ENCODE results near the gene GARIN5B.

GARIN5B gene

DNA sequence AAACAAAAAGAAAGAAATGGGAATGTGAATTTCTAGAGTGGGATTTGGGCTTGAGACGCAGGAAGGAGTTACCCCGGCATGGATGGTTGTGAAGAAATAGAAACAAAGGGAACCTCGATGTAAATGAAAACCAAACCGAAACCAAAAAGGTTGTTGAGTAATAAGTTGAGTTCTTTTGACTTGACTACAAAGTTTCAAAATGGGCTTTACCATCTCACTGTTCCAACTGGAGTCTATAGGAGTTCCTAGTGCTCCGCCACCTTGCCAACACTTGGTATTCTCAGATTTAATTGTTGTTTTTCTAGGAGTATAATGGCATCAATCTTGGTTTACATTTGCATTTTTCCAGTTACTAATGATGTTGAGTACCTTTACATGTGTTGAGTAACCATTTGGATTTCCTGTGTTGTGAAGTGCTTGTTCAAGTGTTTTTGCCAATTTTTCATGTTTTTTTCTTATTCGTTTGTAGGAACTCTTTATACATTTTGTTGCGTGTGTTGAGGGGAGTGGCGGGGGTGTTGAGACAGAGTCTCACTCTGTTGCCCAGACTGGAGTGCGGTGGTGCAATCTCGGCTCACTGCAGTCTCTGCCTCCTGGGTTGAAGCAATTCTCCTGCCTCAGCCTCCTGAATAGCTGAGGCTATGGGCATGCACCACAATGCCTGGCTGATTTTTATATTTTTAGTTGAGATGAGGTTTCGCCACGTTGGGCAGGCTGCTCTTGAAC, 35.3 kb upstream of the GARIN5B start:
- CTCF ChIA-PET = interaction anchor here (1.5 kb wide), 1 partner anchor 20 kb away, joined by 3 read pairs; no protein-coding TSS in a partner anchor
- Mint-ChIP-seq H3K4me1 (peaks cover 28% of the 10 kb centered on the region), H3K36me3 (peaks cover 28% of the 10 kb centered on the region), H3K27ac (peak overlapping the region; percentile 72), H3K9me3 (no peaks in the 10 kb centered on the region), H3K4me3 (no peak overlapping the region), H3K27me3 (no peaks in the 10 kb centered on the region)
- no peak for DNase-seq

DNA sequence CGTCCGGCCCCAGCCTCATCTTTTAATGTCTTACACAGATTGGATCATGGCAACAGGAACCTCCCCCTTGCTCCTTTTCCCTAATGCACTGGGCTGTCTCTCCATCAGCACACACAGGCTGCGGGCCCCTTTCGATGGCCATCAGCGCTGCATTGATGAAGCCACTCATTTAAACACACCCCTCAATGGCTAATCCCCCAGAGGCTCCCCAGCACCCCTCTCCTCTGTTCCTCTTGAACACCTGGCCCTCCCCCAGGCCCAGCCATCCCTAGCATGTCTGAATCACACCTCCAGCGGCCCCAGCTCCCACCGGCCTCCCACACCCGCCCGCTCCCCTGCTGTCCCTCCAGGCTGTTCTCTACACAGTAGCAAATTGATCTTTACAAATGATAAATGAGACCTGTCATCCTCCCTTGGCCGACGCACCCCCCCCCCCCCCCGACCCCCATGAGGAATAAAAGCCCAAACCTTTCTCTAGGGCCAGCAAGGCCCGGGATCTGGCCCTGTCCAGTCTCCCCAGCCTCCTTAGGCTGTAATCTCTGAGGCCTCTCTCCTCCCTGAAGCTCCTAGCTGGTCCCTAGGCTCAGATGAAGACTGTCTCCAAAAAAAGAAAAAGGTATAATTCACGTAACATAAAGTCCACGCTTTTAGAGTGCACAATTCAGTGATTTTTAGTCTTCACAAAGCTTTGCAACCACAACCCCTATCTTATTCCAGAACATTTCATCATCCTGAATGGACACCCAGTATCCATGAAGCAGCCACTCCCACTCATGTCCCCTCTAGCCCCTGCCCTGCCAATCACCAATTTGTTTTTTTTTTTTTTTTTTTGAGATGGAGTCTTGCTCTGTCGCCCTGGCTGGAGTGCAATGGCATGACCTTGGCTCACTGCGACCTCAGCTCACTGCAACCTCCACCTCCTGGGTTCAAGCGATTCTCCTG, 30.0 kb upstream of the GARIN5B start:
- peaks cover 24% of the 10 kb centered on the region for H3K36me3 Mint-ChIP-seq
- CTCF ChIA-PET = no interaction called here
- no peak overlapping the region for H3K27ac Mint-ChIP-seq
- H3K9me3 Mint-ChIP-seq = no peaks in the 10 kb centered on the region
- H3K4me3 Mint-ChIP-seq = no peak overlapping the region
- no peaks in the 10 kb centered on the region for H3K27me3 Mint-ChIP-seq
- no peak for DNase-seq
- peaks cover 30% of the 10 kb centered on the region for H3K4me1 Mint-ChIP-seq

DNA sequence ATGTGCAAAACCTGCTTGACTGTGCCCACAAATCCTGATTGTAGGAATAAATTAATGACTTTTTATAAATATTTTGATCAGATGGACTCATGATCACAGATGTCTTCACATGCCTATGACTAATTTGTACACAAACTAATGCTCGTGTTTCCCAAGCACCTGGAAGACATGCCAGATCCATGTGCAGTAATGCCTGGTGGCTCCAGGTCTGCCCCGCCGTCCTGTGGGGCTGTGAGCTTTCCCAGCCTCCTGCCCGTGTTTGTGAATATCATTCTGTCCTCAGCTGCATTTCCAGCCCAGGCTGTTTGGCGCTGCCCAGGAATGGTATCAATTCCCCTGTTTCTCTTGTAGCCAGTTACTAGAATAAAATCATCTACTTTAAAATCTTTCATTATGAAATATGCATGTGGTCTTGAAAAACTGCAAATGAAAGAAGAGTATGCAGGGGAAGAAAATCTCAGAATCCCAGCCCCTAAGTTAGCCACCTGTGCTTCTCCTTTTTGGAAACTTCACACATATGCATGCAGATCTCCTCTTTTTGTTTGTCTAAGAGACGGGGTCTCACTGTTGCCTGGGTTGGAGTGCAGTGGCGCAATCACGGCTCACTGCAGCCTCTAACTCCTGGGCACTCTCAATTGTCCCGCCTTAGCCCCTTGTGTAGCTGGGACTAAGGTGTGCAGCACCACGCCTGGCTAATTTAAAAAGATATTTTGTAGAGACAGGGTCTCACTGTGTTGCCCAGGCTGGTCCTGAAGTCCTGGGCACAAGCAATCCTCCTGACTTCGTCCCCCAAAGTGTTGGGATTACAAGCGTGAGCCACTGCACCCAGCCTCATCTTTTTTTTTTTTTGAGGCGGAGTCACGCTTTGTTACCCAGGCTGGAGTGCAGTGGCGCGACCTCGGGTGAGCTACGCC, 28.9 kb upstream of the GARIN5B start:
- Mint-ChIP-seq H3K27me3 (no peaks in the 10 kb centered on the region), H3K9me3 (no peaks in the 10 kb centered on the region), H3K4me3 (no peak overlapping the region), H3K4me1 (peaks cover 38% of the 10 kb centered on the region), H3K27ac (no peak overlapping the region), H3K36me3 (peaks cover 35% of the 10 kb centered on the region)
- CTCF ChIA-PET = no interaction called here
- no peak for DNase-seq

DNA sequence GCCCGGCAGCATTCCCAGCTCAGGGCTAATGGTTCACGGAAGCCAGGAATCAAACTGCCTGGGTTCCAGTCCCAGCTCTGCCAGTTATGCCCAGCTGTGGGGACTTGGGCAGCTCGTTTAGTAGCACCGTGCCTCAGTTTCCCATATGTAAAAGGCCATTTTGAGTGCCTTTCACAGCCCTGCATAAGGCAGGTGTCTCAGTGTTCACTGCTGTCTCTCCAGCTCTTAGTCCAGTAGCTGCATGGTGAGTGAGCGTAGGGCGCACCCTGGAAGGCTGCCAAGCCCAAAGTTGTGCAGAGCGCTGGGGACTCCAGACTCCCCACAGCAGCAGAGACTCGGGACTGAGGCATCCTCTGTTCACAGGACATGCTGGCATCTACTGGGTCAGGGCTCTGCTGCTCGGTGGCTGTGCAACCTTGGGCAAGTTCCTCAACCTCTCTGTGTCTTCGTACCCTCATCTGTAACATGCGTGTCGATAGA, 28.2 kb upstream of the GARIN5B start:
- no peak for DNase-seq
- peaks cover 42% of the 10 kb centered on the region for H3K36me3 Mint-ChIP-seq
- no peaks in the 10 kb centered on the region for H3K27me3 Mint-ChIP-seq
- peaks cover 44% of the 10 kb centered on the region for H3K4me1 Mint-ChIP-seq
- no peak overlapping the region for H3K27ac Mint-ChIP-seq
- H3K9me3 Mint-ChIP-seq = no peaks in the 10 kb centered on the region
- CTCF ChIA-PET = no interaction called here
- no peak overlapping the region for H3K4me3 Mint-ChIP-seq

DNA sequence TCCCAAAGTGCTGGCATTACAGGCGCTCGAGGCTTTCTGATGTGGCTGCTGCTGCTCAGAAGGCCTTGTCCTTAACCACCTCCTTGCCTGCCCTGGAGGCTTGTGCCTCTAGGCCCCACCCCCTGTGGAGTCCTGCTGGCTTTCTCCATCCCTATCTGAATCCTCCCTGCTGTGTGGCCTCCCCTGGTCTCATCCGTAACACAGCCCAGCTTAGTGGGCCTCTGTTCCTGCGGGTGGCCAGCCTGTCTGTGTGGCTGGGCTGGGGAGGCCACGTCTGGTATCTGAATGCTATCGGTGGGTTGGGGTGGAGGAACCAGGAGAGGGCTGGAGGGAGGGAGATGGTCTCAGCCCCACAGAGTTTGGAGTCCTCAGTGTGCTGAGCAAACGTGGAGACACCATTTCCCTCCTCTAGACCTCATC, 27.4 kb upstream of the GARIN5B start:
- Mint-ChIP-seq H3K4me3 (no peak overlapping the region), H3K4me1 (peaks cover 46% of the 10 kb centered on the region), H3K27me3 (no peaks in the 10 kb centered on the region), H3K27ac (no peak overlapping the region), H3K36me3 (peaks cover 49% of the 10 kb centered on the region), H3K9me3 (no peaks in the 10 kb centered on the region)
- CTCF ChIA-PET = interaction anchor here (1.0 kb wide), 1 partner anchor 89 kb away, joined by 3 read pairs; no protein-coding TSS in a partner anchor
- DNase-seq = no peak

DNA sequence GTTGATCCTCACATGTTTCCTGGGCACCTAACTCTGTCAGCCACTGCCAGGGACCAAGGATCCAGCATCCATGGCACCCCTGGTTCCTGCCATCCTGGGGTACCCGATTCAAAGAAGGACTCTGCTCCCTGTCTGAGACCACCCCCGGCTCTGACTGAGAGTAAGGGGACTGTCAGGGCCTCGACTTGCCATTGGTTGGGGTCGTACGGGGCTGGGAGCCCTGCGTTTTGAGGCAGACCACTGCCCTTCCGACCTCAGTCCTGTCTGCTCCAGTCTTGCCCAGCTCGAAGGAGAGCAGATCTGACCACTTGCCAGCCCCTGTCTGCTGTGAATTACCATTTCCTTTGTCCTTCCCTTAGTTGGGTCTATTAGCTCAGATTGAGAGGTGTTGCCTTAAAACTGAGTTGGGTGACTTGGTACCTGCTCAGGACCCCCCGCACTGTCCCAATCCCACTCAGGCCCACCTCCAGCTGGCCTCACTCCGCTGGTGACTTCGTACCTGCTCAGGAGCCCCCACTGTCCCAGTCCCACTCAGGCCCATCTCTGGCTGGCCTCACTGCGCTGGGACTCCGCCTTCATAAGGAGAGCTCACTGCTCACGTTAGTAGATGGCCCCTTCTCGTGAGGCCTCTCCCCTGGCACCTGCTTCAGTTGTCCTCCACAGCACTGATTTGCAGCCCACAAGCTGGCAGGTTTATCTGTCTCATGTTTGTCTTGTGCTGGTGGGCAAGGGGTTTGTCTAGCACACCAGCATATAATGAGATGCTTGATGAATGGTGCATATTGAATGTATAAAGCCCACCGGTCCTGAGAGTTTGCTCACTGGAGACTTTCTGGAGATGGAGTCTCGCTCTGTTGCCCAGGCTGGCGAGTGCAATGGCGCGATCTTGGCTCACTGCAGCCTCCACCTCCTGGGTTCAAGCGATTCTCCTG, 26.6 kb upstream of the GARIN5B start:
- Mint-ChIP-seq H3K27me3 (no peaks in the 10 kb centered on the region), H3K4me3 (no peak overlapping the region), H3K36me3 (peaks cover 49% of the 10 kb centered on the region), H3K27ac (no peak overlapping the region), H3K9me3 (no peaks in the 10 kb centered on the region), H3K4me1 (peaks cover 52% of the 10 kb centered on the region)
- no peak for DNase-seq
- CTCF ChIA-PET = interaction anchor here (1.0 kb wide), 1 partner anchor 88 kb away, joined by 3 read pairs; no protein-coding TSS in a partner anchor

DNA sequence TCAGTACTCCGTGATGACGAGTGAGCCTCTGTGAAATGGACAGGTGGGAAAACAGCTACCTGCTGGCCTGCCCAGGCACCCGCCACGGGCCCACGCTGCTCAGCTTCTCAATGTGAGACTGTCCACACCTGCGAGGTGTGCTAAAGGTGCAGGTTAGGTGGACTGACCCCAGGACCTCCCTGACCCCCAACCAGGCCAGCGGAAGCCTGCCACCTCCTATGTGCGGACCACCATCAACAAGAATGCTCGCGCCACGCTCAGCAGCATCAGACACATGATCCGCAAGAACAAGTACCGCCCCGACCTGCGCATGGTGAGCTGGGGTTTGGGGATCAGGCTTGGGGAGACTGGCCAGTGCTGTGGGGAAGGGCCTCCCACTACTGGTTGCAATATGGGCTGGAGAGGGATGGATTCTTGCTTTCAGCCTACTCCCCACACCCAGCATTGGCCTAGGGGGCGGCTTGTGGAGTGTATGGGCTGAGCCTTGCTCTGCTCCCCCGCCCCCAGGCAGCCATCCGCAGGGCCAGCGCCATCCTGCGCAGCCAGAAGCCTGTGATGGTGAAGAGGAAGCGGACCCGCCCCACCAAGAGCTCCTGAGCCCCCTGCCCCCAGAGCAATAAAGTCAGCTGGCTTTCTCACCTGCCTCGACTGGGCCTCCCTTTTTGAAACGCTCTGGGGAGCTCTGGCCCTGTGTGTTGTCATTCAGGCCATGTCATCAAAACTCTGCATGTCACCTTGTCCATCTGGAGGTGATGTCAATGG, 24.9 kb upstream of the GARIN5B start:
- H3K9me3 Mint-ChIP-seq = no peaks in the 10 kb centered on the region
- CTCF ChIA-PET = interaction anchor here (1.3 to 1.6 kb wide), 2 partner anchors 9 to 116 kb away, joined by 3 to 4 read pairs; no protein-coding TSS in a partner anchor
- peaks cover 50% of the 10 kb centered on the region for H3K36me3 Mint-ChIP-seq
- H3K4me1 Mint-ChIP-seq = peaks cover 61% of the 10 kb centered on the region
- no peak overlapping the region for H3K27ac Mint-ChIP-seq
- H3K27me3 Mint-ChIP-seq = no peaks in the 10 kb centered on the region
- H3K4me3 Mint-ChIP-seq = peak overlapping the region; percentile 97
- no peak for DNase-seq

DNA sequence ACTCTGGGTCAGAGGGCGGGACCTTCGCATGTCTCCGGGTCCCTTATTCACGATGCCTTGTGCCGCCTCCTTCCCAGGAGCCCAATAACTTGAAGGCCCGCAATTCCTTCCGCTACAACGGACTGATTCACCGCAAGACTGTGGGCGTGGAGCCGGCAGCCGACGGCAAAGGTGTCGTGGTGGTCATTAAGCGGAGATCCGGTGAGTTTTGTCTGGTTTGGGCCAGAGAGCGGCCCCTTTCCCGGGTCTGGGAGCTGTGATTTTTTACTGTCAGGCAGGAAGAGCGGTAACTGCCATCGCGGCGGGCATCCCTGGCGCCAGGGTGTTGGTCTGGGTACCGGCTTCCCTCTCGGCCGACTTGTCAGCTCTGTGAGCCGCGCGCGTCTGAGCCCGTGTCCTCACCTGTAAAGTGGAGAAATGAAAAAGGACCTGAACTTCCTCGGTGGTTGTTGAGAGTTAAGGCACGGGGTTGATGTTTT, 23.5 kb upstream of the GARIN5B start:
- peak overlapping the region; percentile 97 for H3K27ac Mint-ChIP-seq
- CTCF ChIA-PET = interaction anchor here (1.0 to 1.6 kb wide), 3 partner anchors 11 to 117 kb away, joined by 3 to 4 read pairs (median 3); no protein-coding TSS in a partner anchor
- DNase-seq = no peak
- peaks cover 58% of the 10 kb centered on the region for H3K36me3 Mint-ChIP-seq
- H3K27me3 Mint-ChIP-seq = no peaks in the 10 kb centered on the region
- peaks cover 75% of the 10 kb centered on the region for H3K4me1 Mint-ChIP-seq
- peak overlapping the region; percentile 97 for H3K4me3 Mint-ChIP-seq
- no peaks in the 10 kb centered on the region for H3K9me3 Mint-ChIP-seq

DNA sequence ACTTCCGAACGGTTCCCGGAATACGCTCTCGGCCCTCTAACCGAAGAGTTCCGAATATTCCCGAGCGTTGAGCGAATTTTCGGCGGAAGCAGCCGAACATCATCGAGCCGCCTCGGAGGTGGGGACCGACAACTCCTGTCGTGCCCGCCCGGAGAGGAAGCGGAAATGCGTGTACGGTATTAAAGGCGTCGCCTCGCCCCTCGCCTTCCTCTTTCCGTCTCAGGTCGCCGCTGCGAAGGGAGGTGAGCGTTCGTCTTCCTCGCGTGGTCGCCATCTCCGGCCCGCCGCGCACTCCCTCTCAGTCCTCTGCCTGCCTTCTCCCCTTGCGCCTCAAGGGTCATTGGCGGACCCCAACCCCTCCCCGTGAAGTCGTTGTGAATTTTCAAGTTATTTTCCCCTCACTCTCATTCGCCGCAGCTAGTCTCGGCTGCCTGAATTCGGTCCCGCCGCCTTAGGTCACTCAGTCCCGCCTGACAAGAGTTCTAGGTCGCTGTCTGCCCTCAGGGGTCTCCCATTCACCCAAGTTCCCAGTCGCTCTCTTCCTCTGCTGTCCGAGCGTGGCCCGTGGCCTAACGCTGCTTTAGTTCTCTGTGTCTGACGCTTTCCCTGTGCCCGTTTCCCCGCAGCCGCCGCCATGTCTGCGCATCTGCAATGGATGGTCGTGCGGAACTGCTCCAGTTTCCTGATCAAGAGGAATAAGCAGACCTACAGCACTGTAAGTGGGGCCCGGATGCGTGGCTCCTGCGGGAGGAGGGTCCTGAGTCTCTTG, 22.8 kb upstream of the GARIN5B start, which contains the start of gene RPL28:
TSS of gene RPL28 (plus strand) at position 209 of the 769 bp plus-strand sequence. CDS start at position 635, 426 bp downstream.
- CTCF ChIA-PET = interaction anchor here (1.0 kb wide), 1 partner anchor 19 kb away, joined by 3 read pairs; no protein-coding TSS in a partner anchor
- H3K27ac Mint-ChIP-seq = peak within 1 kb of the TSS; percentile 97
- H3K4me1 Mint-ChIP-seq = peaks cover 76% of the 10 kb centered on the region
- H3K9me3 Mint-ChIP-seq = no peaks in the 10 kb centered on the region
- no peaks in the 10 kb centered on the region for H3K27me3 Mint-ChIP-seq
- peaks cover 60% of the 10 kb centered on the region for H3K36me3 Mint-ChIP-seq
- peak within 1 kb of the TSS; percentile 97 for H3K4me3 Mint-ChIP-seq
- peak; percentile 98 for DNase-seq

DNA sequence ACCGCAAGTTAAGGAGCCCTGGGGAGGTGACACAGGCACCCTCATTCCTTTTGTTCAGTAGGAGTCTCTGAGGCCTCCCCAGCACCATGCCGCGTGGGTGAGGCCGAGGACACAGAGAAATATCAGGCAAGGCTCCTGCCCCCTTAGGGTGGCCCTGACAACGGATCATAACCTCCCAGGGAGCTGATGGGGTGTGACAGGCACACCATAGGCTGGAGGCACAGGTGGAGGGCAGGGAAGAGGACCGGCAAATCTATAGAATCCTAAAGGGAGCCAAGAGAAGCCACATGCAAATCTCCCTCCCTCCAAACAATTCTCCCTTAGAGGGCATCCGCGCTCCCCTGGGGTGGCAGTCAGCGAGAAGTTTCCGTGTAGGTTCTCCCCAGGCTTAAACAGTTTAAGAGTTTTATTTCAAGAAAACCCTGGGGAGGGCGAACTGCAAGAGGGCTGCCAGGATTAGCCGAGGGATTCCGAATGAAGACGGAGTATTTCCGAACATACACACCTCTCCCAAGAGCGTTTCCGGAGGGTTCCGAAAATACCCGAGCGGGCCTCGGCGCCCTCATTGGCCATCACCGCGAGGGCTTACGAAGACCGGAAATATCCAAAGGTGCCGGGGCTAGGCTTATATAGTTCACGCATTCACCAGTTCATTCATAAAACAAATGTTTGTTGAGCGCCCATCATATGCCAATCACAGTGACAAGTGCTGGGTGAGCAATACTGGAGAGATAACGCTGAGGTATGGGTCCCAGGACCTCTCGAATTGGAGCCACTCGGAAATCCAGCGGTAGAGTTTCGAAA, 22.1 kb upstream of the GARIN5B start:
- H3K4me1 Mint-ChIP-seq = peaks cover 70% of the 10 kb centered on the region

More for the DNA sequence above, 22.1 kb upstream of the GARIN5B start:
- Mint-ChIP-seq H3K27me3 (no peaks in the 10 kb centered on the region), H3K36me3 (peaks cover 54% of the 10 kb centered on the region), H3K27ac (peak overlapping the region; percentile 97), H3K4me3 (peak overlapping the region; percentile 97), H3K9me3 (no peaks in the 10 kb centered on the region)
- DNase-seq = peak; percentile 98
- CTCF ChIA-PET = interaction anchor here (0.9 to 3.1 kb wide), 7 partner anchors 19 to 131 kb away, joined by 3 to 25 read pairs (median 5); partner anchors contain the start of gene KMT5C

All from activated naive CD4-positive, alpha-beta T cell treated with anti-CD3 and anti-CD28 coated beads, Interleukin-2, amount 10 ng/mL, durations not matched to agents 7 days and 5 days (primary cell).